ENCODE data around the gene BMPER. TPM values are rescaled to one million over a fixed set of nuclear protein-coding genes. Genes with fewer than 3 reads are reported as not detected.

Gene BMPER
- total and polyA plus RNA-seq, 12 donors = 0.29 to 1.9 (median 0.85) TPM; not detected in 2

DNA sequence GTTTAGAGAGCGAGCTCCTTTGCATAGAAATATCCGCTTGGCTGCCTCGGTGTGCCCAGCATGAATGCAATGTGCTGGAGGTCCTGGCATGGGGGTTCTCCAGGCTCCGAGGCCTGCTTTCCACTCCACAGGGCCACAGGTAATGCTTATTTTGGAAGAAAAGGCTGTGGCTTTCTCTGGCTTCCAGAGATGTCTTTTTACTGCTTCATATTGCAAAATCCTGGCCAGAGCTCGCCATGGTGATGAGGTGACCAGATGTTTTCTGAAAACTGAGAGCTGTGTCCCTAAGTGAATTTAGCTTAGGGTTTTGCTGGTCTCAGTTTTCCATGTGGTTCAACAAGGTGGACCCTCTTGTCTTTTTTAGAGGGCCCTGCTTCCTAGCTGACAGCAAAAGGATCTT is 65.2 kb downstream of the BMPER start:
- Histone ChIP-seq H3K36me3 (replicated peaks in 1 of 2) (no peaks in the 10 kb centered on the region), H3K4me1 (replicated peaks in 1 of 2) (no peaks in the 10 kb centered on the region), H3K27me3 (no peaks in the 10 kb centered on the region), H3K27ac (no peak overlapping the region), H3K4me3 (no peak overlapping the region), H3K9me3 (replicated peaks in 1 of 3) (no peaks in the 10 kb centered on the region)
- DNase-seq = no peak
- intact Hi-C loops (cut with DNase I) = no loop called here
- no peak for TF ChIP-seq CTCF (IDR thresholded peaks at IDR 0.05)
- no peak for TF ChIP-seq POLR2A (IDR thresholded peaks at IDR 0.05)
- WGBS, 4 donors = 85 to 90% (median 87%) methylated on average over 4 to 5 of the region's 5 CpGs

- no peaks in the 10 kb centered on the region for H3K9me3 ChIP-seq (replicated peaks in 1 of 3)
- H3K27me3 ChIP-seq = no peaks in the 10 kb centered on the region
- H3K36me3 ChIP-seq (replicated peaks in 1 of 2) = no peaks in the 10 kb centered on the region
- intact Hi-C loops (cut with DNase I) = no loop called here
- no peak overlapping the region for H3K27ac ChIP-seq
- DNase-seq = no peak
- no peak for TF ChIP-seq POLR2A (IDR thresholded peaks at IDR 0.05)
- WGBS, 4 donors = 79 to 96% (median 87%) methylated on average over 3 of the region's 3 CpGs
- H3K4me1 ChIP-seq (replicated peaks in 1 of 2) = no peaks in the 10 kb centered on the region
- H3K4me3 ChIP-seq = no peak overlapping the region
Measured at GRCh38 chr7:33971106-33971505, 65.8 kb downstream of the BMPER start.

GRCh38 chr7:33973231-33974015 is 68.1 kb downstream of the BMPER start:
- Histone ChIP-seq H3K9me3 (replicated peaks in 1 of 3) (no peaks in the 10 kb centered on the region), H3K4me3 (no peak overlapping the region), H3K36me3 (replicated peaks in 1 of 2) (no peaks in the 10 kb centered on the region), H3K27me3 (no peaks in the 10 kb centered on the region), H3K27ac (no peak overlapping the region), H3K4me1 (replicated peaks in 1 of 2) (no peaks in the 10 kb centered on the region)
- 64 to 77% (median 73%) methylated on average over 4 to 5 of the region's 5 CpGs for WGBS, 4 donors
- DNase-seq = no peak
- intact Hi-C loops (cut with DNase I) = no loop called here
- TF ChIP-seq CTCF (IDR thresholded peaks at IDR 0.05) = no peak
- no peak for TF ChIP-seq POLR2A (IDR thresholded peaks at IDR 0.05)

GRCh38 chr7:33979300-33979806 is 74.0 kb downstream of the BMPER start:
- intact Hi-C loops (cut with DNase I) = no loop called here
- H3K4me3 ChIP-seq = no peak overlapping the region
- no peaks in the 10 kb centered on the region for H3K27me3 ChIP-seq
- no peaks in the 10 kb centered on the region for H3K4me1 ChIP-seq (replicated peaks in 1 of 2)
- no peak for DNase-seq
- TF ChIP-seq POLR2A (IDR thresholded peaks at IDR 0.05) = no peak
- TF ChIP-seq CTCF (IDR thresholded peaks at IDR 0.05) = no peak
- no peaks in the 10 kb centered on the region for H3K9me3 ChIP-seq (replicated peaks in 1 of 3)
- 63 to 78% (median 67%) methylated on average over 6 of the region's 6 CpGs for WGBS, 4 donors
- H3K27ac ChIP-seq = no peak overlapping the region
- no peaks in the 10 kb centered on the region for H3K36me3 ChIP-seq (replicated peaks in 1 of 2)

All from adrenal gland (tissue), 12 donors.